ENCODE data around the gene RNF186.
"Not testable (repeated sequence)": the region's sequence is repeated elsewhere in the genome, so short reads cannot be mapped to it uniquely, and the experiment has no call there.

Gene RNF186

DNA sequence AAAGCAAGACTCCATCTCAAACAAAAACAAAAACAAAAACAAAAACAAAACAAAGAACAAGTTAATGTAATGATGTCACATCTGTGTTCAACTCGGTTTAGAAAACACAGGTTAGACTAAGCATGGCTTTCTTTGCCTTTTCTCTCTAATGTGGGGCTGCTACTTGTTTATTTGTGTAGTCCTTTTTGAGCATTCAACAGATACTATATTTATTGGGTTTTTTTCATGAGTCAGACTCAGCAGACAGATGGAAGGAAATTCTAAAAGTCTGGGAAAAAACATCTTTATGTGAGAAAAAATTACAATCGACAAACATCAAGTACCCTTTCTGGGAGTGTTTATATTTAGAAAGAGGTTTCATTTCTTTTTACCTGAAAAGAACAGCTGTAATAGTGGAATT is 44.8 kb upstream of the RNF186 start:
- no peak for TF ChIP-seq ZFX (IDR thresholded peaks at IDR 0.05)
- TF ChIP-seq, protein P1, sequence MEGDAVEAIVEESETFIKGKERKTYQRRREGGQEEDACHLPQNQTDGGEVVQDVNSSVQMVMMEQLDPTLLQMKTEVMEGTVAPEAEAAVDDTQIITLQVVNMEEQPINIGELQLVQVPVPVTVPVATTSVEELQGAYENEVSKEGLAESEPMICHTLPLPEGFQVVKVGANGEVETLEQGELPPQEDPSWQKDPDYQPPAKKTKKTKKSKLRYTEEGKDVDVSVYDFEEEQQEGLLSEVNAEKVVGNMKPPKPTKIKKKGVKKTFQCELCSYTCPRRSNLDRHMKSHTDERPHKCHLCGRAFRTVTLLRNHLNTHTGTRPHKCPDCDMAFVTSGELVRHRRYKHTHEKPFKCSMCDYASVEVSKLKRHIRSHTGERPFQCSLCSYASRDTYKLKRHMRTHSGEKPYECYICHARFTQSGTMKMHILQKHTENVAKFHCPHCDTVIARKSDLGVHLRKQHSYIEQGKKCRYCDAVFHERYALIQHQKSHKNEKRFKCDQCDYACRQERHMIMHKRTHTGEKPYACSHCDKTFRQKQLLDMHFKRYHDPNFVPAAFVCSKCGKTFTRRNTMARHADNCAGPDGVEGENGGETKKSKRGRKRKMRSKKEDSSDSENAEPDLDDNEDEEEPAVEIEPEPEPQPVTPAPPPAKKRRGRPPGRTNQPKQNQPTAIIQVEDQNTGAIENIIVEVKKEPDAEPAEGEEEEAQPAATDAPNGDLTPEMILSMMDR (conservative IDR thresholded peaks at IDR 0.05), result no peak
- no peak overlapping the region for H3K27ac ChIP-seq

- TF ChIP-seq, protein P1 (conservative IDR thresholded peaks at IDR 0.05), result no peak
- no peak for TF ChIP-seq ZFX (IDR thresholded peaks at IDR 0.05)
- H3K27ac ChIP-seq, result no peak overlapping the region
Measured at GRCh38 chr1:19858893-19859292, 43.8 kb upstream of the RNF186 start.

- no peak overlapping the region for H3K27ac ChIP-seq
- TF ChIP-seq, protein P1 (conservative IDR thresholded peaks at IDR 0.05), result no peak
- TF ChIP-seq ZFX (IDR thresholded peaks at IDR 0.05), result no peak
Measured at GRCh38 chr1:19854866-19855265, 39.8 kb upstream of the RNF186 start.

- no peak for TF ChIP-seq ZFX (IDR thresholded peaks at IDR 0.05)
- TF ChIP-seq, protein P1 (conservative IDR thresholded peaks at IDR 0.05), result no peak
- no peak overlapping the region for H3K27ac ChIP-seq
Measured at GRCh38 chr1:19852036-19852435, 37.0 kb upstream of the RNF186 start.

GRCh38 chr1:19850214-19850613 is 35.1 kb upstream of the RNF186 start:
- TF ChIP-seq, protein P1 (conservative IDR thresholded peaks at IDR 0.05), result no peak
- TF ChIP-seq ZFX (IDR thresholded peaks at IDR 0.05), result no peak

DNA sequence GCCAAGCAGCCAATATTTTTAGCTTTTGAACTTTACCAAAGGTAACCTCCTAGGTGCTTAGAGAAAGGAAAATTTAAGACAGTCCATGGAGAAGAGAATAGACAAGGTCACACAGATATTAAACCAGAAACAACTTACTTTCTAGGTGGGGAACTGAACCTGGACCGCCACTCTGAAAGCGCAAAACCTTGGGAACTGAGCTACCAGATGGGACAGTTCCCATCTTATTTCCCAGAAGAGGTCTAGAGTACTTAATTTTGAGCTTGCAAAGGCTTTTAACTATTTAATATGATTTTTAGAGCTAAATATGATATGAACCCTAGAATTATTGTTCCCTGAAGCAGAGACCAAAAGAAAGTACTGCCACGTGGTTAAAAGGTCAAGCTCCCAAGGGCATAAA is 34.2 kb upstream of the RNF186 start:
- not testable (repeated sequence) for H3K27ac ChIP-seq

More at GRCh38 chr1:19850214-19850613, 35.1 kb upstream of the RNF186 start:
- no peak overlapping the region for H3K27ac ChIP-seq

- not testable (repeated sequence) for H3K27ac ChIP-seq
Measured at GRCh38 chr1:19847334-19847733, 32.3 kb upstream of the RNF186 start.

DNA sequence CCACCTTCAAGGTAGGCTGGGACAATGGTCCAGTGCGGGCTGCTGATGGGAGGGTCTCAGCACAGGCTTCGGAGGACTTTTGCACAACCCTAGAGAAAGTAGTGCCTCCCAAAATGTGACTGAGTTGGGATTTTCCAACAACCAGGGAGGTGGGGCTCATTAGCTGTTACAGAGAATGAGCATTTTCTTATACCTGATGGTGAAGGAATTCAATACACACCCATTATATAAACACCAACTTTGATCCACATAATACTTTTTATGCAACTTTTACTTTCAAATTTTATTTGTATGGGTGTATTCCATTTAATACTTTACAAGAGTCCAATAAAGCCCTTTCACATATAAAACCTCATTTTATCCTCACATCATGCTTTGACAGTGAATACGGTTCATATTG is 31.3 kb upstream of the RNF186 start:
- H3K27ac ChIP-seq, result no peak overlapping the region
- TF ChIP-seq ZFX (IDR thresholded peaks at IDR 0.05), result no peak
- TF ChIP-seq, protein P1 (conservative IDR thresholded peaks at IDR 0.05), result no peak

DNA sequence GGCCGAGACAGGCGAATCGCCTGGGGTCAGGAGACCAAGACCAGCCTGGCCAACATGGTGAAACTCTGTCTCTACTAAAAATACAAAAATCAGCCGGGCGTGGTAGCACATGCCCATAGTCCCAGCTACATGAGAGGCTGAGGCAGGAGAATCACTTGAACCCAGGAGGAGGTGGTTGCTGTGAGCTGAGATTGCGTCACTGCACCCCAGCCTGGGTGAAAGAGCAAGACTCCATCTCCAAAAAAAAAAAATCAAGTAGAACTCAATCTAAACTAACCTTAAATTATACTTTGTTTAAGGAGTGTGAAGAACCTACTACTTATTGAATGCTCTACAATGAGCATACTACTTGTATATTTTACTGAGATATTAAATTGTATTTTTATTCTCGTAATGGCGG is 30.5 kb upstream of the RNF186 start:
- no peak overlapping the region for H3K27ac ChIP-seq
- no peak for TF ChIP-seq ZFX (IDR thresholded peaks at IDR 0.05)
- TF ChIP-seq, protein P1 (conservative IDR thresholded peaks at IDR 0.05), result no peak
